CD4-positive, CD25-positive, alpha-beta regulatory T cell (primary cell): Measurements from ENCODE around the gene PLCXD3. TPM values are rescaled to one million over a fixed set of nuclear protein-coding genes. Genes with fewer than 3 reads are reported as not detected.

Experiments
- ATAC-seq, 2 donors: fragments of 150-1000 bp; cut with Tn5 transposase; one replicate each; pipeline ENCODE4 v1.10.0; 2021; ENCODE audit warnings: low read depth in 2 of 2, moderate number of reproducible peaks in 2 of 2, moderate library complexity in 1 of 2
- DNase-seq, 3 donors: peaks; one replicate each; pipeline versions ENCODE4 v3.0.0 to v3.0.0-alpha.2; 2012 to 2022; ENCODE audit warnings: mixed read lengths in 1 of 3
- H3K27ac ChIP-seq: one replicate; pipeline ENCODE4 v1.7.0; 2013; ENCODE audit warnings: mild to moderate bottlenecking, low read length; ENCODE audit not compliant: insufficient read depth, poor library complexity, severe bottlenecking
- H3K27me3 ChIP-seq: one replicate; pipeline ENCODE4 v1.7.0; 2013; ENCODE audit warnings: low read length; ENCODE audit not compliant: control insufficient read depth, insufficient read depth
- H3K36me3 ChIP-seq: one replicate; pipeline ENCODE4 v1.7.0; 2013; ENCODE audit warnings: mild to moderate bottlenecking, low read length, moderate library complexity; ENCODE audit not compliant: control insufficient read depth, insufficient read depth
- H3K4me1 ChIP-seq: 2 replicates; pipeline ENCODE4 v1.7.0; 2013; ENCODE audit warnings: mild to moderate bottlenecking, low read length; ENCODE audit not compliant: insufficient read depth, control insufficient read depth, poor library complexity, severe bottlenecking
- H3K4me3 ChIP-seq: one replicate; pipeline ENCODE4 v1.7.0; 2013; ENCODE audit warnings: low read depth, mild to moderate bottlenecking, low read length, moderate library complexity
- H3K9me3 ChIP-seq, 2 experiments: 1 replicate in 1 of 2; 2 replicates in 1 of 2; pipeline ENCODE4 v1.7.0; 2013; ENCODE audit warnings: low read length in 2 of 2, mild to moderate bottlenecking in 1 of 2, moderate library complexity in 1 of 2; ENCODE audit not compliant: control insufficient read depth in 2 of 2
- H3K27ac Mint-ChIP-seq, 3 donors: one replicate each; pipeline ENCODE4 v1.8.0; 2020 to 2022; ENCODE audit warnings: mild to moderate bottlenecking in 3 of 3, mixed read lengths in 3 of 3, moderate library complexity in 2 of 3
- H3K27me3 Mint-ChIP-seq: one replicate; pipeline ENCODE4 v1.8.0; 2022; ENCODE audit warnings: mild to moderate bottlenecking, mixed read lengths
- H3K36me3 Mint-ChIP-seq: one replicate; pipeline ENCODE4 v1.8.0; 2020; ENCODE audit warnings: mixed read lengths
- H3K4me1 Mint-ChIP-seq, 4 donors: one replicate each; pipeline ENCODE4 v1.8.0; 2020 to 2022; ENCODE audit warnings: mixed read lengths in 4 of 4, mild to moderate bottlenecking in 1 of 4
- H3K4me3 Mint-ChIP-seq, 4 donors: one replicate each; pipeline ENCODE4 v1.8.0; 2020 to 2022; ENCODE audit warnings: mild to moderate bottlenecking in 4 of 4, mixed read lengths in 4 of 4, moderate library complexity in 3 of 4
- H3K9me3 Mint-ChIP-seq, 7 donors: one replicate each; pipeline ENCODE4 v1.8.0; 2020 to 2022; ENCODE audit warnings: mixed read lengths in 7 of 7, mild to moderate bottlenecking in 3 of 7, moderate library complexity in 2 of 7
- polyA plus RNA-seq, 4 donors: library from polyadenylated mRNA; unstranded; fragments of 300-500 nt; fragmentation: Illumina TruSeq; gene quantifications; one replicate each; pipeline ENCODE4 v1.2.3, GENCODE V29; 2021
- total RNA-seq: library from RNA; stranded (reverse); gene quantifications from one replicate; pipeline ENCODE4 v1.2.3, GENCODE V29; 2022

Gene PLCXD3
- total and polyA plus RNA-seq, 5 donors from 2014 or later, result not detected

DNA sequence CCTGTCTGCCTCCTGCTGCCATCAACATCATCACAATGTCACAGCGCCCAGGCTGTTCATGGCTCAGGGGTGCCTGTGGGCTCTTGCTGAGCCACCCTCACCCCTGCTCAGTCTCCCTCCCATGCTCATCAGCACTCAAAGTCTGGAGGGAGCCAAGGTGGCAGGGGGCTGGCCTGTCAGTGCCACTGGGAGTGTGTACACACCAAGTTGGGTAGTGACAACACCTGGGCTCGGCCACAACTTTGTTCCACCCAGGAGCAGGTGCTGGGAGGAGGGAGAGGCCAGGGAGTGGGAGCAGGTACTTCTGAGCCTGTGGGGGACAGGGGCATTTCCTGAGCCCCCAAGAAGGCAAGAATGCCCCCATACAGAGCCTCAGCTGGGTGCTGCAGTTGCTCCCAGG, 219.6 kb downstream of the PLCXD3 start:
- Histone ChIP-seq H3K36me3 (no peaks in the 10 kb centered on the region), H3K4me1 (no peaks in the 10 kb centered on the region), H3K27me3 (no peaks in the 10 kb centered on the region), H3K27ac (no peak overlapping the region), H3K4me3 (no peak overlapping the region), H3K9me3 (no peaks in the 10 kb centered on the region)
- Mint-ChIP-seq H3K27ac (no peak overlapping the region), H3K4me3 (no peak overlapping the region), H3K4me1 (no peaks in the 10 kb centered on the region), H3K27me3 (peaks cover 9% of the 10 kb centered on the region), H3K9me3 (peaks cover 0 to 2% (median 2%) of the 10 kb centered on the region in 7 donors), H3K36me3 (no peaks in the 10 kb centered on the region)
- DNase-seq (no peak), ATAC-seq (no peak)

DNA sequence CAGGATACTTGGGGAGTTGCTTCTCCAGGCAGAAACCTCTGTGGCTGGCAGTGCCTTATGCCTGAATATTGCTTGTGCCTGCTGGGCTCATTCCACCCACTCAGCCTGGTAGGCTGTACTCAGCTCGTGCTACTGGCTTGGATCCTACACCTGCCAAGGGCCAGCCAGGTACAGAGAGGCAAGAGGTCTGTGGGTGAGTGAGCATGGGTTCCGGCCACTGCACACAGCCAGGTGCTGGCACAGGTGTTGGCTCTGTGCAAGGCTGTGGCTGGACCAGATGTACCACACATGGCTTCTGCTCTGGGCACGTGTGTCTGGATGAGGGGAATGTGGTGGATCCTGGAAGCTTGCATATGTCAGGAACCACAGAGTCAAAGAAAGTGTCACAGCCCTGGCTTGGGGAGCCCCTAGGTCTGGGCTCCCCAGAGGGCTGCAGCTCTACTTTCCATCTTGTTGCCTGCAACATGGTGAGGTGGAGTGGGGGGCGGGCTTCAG, 220.4 kb downstream of the PLCXD3 start:
- no peak overlapping the region for H3K4me3 ChIP-seq
- no peaks in the 10 kb centered on the region for H3K36me3 Mint-ChIP-seq
- no peaks in the 10 kb centered on the region for H3K36me3 ChIP-seq
- no peak overlapping the region for H3K4me3 Mint-ChIP-seq
- no peak overlapping the region for H3K27ac Mint-ChIP-seq
- H3K27me3 Mint-ChIP-seq, result peaks cover 9% of the 10 kb centered on the region
- no peaks in the 10 kb centered on the region for H3K27me3 ChIP-seq
- H3K4me1 ChIP-seq, result no peaks in the 10 kb centered on the region
- no peaks in the 10 kb centered on the region for H3K4me1 Mint-ChIP-seq
- DNase-seq (no peak), ATAC-seq (no peak)
- H3K27ac ChIP-seq, result no peak overlapping the region
- peaks cover 0 to 2% (median 2%) of the 10 kb centered on the region in 7 donors for H3K9me3 Mint-ChIP-seq
- H3K9me3 ChIP-seq, result no peaks in the 10 kb centered on the region

- DNase-seq, result no peak
- Histone ChIP-seq H3K27me3 (no peaks in the 10 kb centered on the region), H3K4me1 (no peaks in the 10 kb centered on the region), H3K27ac (no peak overlapping the region), H3K36me3 (no peaks in the 10 kb centered on the region), H3K4me3 (no peak overlapping the region), H3K9me3 (no peaks in the 10 kb centered on the region)
- H3K36me3 Mint-ChIP-seq, result no peaks in the 10 kb centered on the region
- H3K4me1 Mint-ChIP-seq, result no peaks in the 10 kb centered on the region
- no peak for ATAC-seq
- H3K27me3 Mint-ChIP-seq, result peaks cover 9% of the 10 kb centered on the region
- H3K27ac Mint-ChIP-seq, result no peak overlapping the region
- H3K9me3 Mint-ChIP-seq, result peaks cover 0 to 7% (median 2%) of the 10 kb centered on the region in 7 donors
- no peak overlapping the region for H3K4me3 Mint-ChIP-seq
These were observed 223.7 kb downstream of the PLCXD3 start for GRCh38 chr5:41286696-41287095.

DNA sequence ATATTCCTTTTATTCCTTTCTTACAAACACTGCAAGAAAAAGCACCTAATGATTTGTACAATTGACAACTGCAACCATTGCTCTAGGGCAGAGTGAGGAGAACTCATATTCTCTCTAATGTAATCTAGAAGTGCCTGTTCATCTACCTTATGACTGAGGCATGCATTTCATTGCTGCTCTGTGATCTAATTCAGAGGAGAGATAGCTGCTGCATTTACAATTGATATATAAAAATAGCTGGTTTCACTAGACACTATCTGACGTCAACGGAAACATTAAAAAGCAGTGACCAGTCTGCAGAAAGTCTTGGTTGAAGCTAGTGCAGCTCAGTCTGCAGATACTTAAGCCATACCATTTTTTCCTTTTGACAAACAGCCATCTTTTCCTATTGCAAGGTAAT, 224.2 kb downstream of the PLCXD3 start:
- Mint-ChIP-seq H3K27me3 (peaks cover 9% of the 10 kb centered on the region), H3K36me3 (no peaks in the 10 kb centered on the region), H3K4me3 (no peak overlapping the region), H3K9me3 (peaks cover 0 to 7% (median 2%) of the 10 kb centered on the region in 7 donors), H3K4me1 (no peaks in the 10 kb centered on the region), H3K27ac (no peak overlapping the region)
- H3K36me3 ChIP-seq, result no peaks in the 10 kb centered on the region
- H3K9me3 ChIP-seq, result no peaks in the 10 kb centered on the region
- H3K27me3 ChIP-seq, result no peaks in the 10 kb centered on the region
- ATAC-seq (no peak), DNase-seq (no peak)
- no peak overlapping the region for H3K27ac ChIP-seq
- H3K4me3 ChIP-seq, result no peak overlapping the region
- H3K4me1 ChIP-seq, result no peaks in the 10 kb centered on the region

DNA sequence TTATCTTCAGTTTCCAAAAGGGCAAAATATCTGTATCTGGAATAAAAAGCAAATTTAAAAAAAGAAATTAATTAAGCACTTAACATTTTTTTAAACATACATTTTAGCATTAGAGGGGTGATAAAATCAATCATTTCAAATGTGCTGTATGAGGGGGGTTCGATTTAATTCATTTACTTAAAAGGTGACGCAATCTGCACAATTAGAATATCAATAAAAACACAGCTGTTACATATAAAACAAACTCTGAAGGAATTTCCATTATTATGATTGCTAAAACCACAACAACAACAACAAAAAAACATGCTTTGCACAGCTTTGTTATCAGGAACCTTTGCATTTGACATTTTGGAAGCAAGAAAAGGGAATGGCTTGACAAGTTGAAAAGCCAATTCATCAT, 225.5 kb downstream of the PLCXD3 start:
- H3K27me3 Mint-ChIP-seq, result peaks cover 9% of the 10 kb centered on the region
- Histone ChIP-seq H3K4me3 (no peak overlapping the region), H3K4me1 (no peaks in the 10 kb centered on the region), H3K27me3 (no peaks in the 10 kb centered on the region), H3K9me3 (no peaks in the 10 kb centered on the region), H3K36me3 (no peaks in the 10 kb centered on the region), H3K27ac (no peak overlapping the region)
- no peak for ATAC-seq
- no peaks in the 10 kb centered on the region for H3K4me1 Mint-ChIP-seq
- no peak for DNase-seq
- peaks cover 0 to 7% (median 2%) of the 10 kb centered on the region in 7 donors for H3K9me3 Mint-ChIP-seq
- H3K4me3 Mint-ChIP-seq, result no peak overlapping the region
- no peak overlapping the region for H3K27ac Mint-ChIP-seq
- H3K36me3 Mint-ChIP-seq, result no peaks in the 10 kb centered on the region

DNA sequence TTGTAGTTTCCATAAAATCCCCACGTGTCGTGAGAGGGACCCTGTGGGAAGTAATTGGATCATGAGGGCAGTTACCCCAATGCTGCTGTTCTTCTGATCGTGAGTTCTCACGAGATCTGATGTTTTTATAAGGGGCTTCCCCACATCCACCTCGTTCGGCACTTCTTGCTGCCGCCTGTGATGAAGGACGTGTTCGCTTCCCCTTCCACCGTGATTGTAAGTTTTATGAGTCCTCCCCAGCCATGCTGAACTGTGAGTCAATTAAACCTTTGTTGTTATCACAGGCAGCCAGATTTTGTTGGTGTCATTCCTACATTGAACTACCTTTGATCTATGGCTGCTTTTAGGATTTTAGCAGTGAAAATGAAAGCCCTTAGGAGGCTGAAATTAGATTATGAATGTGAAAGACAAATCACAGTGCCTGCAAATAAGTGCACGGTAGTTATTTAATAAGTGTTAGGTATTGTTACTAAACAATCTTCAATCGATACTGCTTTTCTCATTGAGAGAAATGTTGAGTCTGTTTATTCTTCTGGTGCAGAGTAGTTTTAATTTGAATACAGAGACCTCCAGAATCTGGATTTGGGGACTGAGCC, 229.1 kb downstream of the PLCXD3 start:
- no peaks in the 10 kb centered on the region for H3K27me3 ChIP-seq
- Mint-ChIP-seq H3K27me3 (no peaks in the 10 kb centered on the region), H3K9me3 (peaks cover 0 to 10% (median 1%) of the 10 kb centered on the region in 7 donors), H3K36me3 (no peaks in the 10 kb centered on the region), H3K27ac (no peak overlapping the region), H3K4me1 (no peaks in the 10 kb centered on the region), H3K4me3 (no peak overlapping the region)
- no peak overlapping the region for H3K4me3 ChIP-seq
- no peaks in the 10 kb centered on the region for H3K9me3 ChIP-seq
- ATAC-seq (no peak), DNase-seq (no peak)
- no peaks in the 10 kb centered on the region for H3K36me3 ChIP-seq
- H3K4me1 ChIP-seq, result no peaks in the 10 kb centered on the region
- H3K27ac ChIP-seq, result no peak overlapping the region

GRCh38 chr5:41279040-41279439, 231.4 kb downstream of the PLCXD3 start:
- no peak for ATAC-seq
- Mint-ChIP-seq H3K27ac (no peak overlapping the region), H3K4me1 (no peaks in the 10 kb centered on the region), H3K4me3 (no peak overlapping the region), H3K9me3 (peaks cover 0 to 12% (median 1%) of the 10 kb centered on the region in 7 donors), H3K27me3 (no peaks in the 10 kb centered on the region), H3K36me3 (no peaks in the 10 kb centered on the region)
- no peaks in the 10 kb centered on the region for H3K36me3 ChIP-seq
- H3K27ac ChIP-seq, result no peak overlapping the region
- H3K9me3 ChIP-seq, result no peaks in the 10 kb centered on the region
- H3K4me3 ChIP-seq, result no peak overlapping the region
- no peaks in the 10 kb centered on the region for H3K4me1 ChIP-seq
- DNase-seq, result no peak
- no peaks in the 10 kb centered on the region for H3K27me3 ChIP-seq

- ATAC-seq (no peak), DNase-seq (no peak)
- Histone ChIP-seq H3K9me3 (no peaks in the 10 kb centered on the region), H3K27ac (no peak overlapping the region), H3K27me3 (no peaks in the 10 kb centered on the region), H3K4me3 (no peak overlapping the region), H3K36me3 (no peaks in the 10 kb centered on the region), H3K4me1 (no peaks in the 10 kb centered on the region)
- no peak overlapping the region for H3K27ac Mint-ChIP-seq
- H3K36me3 Mint-ChIP-seq, result no peaks in the 10 kb centered on the region
- H3K4me1 Mint-ChIP-seq, result no peaks in the 10 kb centered on the region
- peaks cover 0 to 6% (median 0%) of the 10 kb centered on the region in 7 donors for H3K9me3 Mint-ChIP-seq
- no peak overlapping the region for H3K4me3 Mint-ChIP-seq
- no peaks in the 10 kb centered on the region for H3K27me3 Mint-ChIP-seq
These were observed 232.7 kb downstream of the PLCXD3 start for GRCh38 chr5:41277476-41278245.
